Fibroblast of the aortic adventitia (primary cell): ENCODE measurements around the gene AMPD2. TPM values are rescaled to one million over a fixed set of nuclear protein-coding genes. Genes with fewer than 3 reads are reported as not detected.

Source experiments
- DNase-seq: peaks from one replicate; pipeline ENCODE4 v3.0.0-alpha.2; 2010; ENCODE audit warnings: low read depth
- H3K4me3 ChIP-seq: 2 replicates; pipeline ENCODE4 v1.5.1; 2011; ENCODE audit warnings: low read depth, mild to moderate bottlenecking, control low read depth, low read length, moderate library complexity
- total RNA-seq: library from RNA; depleted of rRNA; stranded (reverse); fragments of >200 nt; gene quantifications from 2 replicates; pipeline ENCODE4 v1.2.3, GENCODE V29; 2012; ENCODE audit warnings: low replicate concordance
- TF ChIP-seq, protein P1 (sequence below): IDR thresholded peaks from 2 replicates; pipeline ENCODE4 v1.5.1; 2011; ENCODE audit warnings: mild to moderate bottlenecking, low read length, control low read depth, inconsistent platforms; ENCODE audit not compliant: insufficient read depth

The AMPD2 gene
- total RNA-seq, 1 donor = 67.2 TPM

DNA sequence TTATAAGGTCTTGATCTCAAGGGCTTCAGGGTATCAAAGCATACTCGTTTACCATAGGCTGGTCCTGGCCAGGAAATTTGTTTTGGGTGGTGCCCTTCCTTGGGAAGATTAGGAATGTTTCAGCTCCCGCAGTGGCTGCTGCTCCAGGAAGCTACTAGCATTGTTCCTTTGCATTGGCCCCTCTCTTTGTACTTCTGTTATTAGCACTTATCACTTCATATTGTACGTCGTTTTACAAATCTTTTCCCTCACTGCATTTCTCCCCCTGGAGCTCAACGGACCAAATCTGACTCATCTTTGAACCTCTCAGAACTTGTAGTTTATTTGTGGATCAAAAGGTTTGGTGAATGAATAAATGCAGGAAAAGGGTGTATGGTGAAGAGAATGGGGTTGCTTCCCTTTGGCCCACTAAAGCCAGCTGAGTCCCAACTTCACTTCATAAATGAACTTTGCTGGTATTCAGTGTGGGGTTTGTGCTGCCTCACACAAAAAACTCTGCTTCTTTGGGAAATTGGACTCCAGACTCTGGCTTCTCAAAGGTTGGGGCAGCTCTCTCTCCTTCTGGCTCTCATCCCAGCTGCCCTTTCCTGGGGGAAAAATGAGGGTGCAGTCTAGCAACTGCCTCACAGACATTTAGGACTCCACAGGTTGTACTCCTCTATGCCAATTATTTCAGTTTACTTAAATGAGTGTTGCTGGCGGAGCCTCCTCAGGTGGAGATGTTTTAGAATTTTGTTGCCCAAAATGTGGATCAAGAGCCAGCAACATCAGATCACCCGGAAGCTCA lies 6.1 kb upstream of the AMPD2 start:
- peak; percentile 45 for DNase-seq
- H3K4me3 ChIP-seq = no peak overlapping the region
- TF ChIP-seq, protein P1, sequence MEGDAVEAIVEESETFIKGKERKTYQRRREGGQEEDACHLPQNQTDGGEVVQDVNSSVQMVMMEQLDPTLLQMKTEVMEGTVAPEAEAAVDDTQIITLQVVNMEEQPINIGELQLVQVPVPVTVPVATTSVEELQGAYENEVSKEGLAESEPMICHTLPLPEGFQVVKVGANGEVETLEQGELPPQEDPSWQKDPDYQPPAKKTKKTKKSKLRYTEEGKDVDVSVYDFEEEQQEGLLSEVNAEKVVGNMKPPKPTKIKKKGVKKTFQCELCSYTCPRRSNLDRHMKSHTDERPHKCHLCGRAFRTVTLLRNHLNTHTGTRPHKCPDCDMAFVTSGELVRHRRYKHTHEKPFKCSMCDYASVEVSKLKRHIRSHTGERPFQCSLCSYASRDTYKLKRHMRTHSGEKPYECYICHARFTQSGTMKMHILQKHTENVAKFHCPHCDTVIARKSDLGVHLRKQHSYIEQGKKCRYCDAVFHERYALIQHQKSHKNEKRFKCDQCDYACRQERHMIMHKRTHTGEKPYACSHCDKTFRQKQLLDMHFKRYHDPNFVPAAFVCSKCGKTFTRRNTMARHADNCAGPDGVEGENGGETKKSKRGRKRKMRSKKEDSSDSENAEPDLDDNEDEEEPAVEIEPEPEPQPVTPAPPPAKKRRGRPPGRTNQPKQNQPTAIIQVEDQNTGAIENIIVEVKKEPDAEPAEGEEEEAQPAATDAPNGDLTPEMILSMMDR = no peak

DNA sequence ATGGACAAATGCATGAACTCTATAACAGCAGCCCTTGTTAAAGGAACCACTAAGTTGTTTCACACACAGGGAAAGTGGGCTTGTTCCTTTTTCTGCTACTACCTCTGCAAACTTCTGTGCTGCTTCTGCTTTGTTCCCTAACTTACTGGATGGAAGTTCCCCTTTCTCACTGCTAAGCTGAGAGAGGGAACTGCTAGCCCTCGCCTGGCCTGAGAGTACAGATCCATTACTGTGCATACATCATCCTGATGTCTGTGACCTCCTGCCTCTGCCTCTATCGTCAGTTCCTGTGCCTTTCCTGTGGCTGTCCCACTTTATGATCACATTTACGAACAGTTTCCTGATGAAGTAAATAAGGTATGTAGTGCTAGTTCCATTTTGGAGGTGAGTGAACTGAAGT lies 3.8 kb upstream of the AMPD2 start:
- DNase-seq = no peak
- TF ChIP-seq, protein P1 = no peak
- H3K4me3 ChIP-seq = no peak overlapping the region

DNA sequence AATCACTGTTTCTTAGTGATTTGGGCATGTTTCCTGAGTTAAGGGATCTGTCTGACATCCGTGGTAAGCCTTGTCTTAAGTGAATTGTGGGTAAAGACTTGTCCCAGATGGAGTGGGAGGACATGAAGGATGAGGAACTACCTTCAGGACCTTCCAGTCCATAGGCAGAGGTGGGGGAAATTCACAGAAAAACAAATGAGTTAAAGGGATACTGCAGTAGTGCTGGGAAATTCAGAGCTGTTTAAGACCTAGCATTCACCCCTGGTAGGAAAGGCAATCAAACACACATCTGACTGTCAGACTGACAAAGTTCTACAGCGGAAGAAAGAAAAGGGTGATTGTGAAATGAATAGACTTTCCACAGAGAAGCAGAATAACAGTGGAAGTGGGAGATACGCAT lies 3.2 kb upstream of the AMPD2 start:
- DNase-seq = no peak
- no peak overlapping the region for H3K4me3 ChIP-seq
- TF ChIP-seq, protein P1 = no peak

DNA sequence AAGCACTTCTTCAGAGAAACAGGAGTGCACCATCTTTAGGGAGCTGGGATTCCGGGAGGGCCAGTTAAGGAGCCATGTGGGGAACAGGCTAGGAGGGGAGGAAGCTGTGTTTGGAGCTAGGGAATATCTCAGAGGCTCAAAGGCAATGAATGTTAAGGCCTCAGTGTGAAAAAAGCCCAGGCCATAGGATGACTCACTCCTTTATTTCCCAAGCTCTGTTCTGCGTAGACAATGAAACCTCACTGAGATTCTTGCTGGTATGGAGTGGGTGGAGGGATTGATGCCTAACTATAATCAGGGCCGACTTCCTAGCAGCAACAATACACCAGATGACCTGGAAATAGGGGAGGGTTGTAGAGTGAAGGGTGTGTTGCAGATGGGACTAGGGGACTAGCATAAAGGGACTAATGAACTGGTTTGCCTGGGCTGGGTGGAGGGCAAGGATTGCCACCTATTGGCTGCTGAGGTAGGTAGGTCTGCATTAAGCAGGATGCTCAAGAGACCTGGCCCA lies 2.3 kb upstream of the AMPD2 start:
- TF ChIP-seq, protein P1 = no peak
- DNase-seq = peak; percentile 94
- no peak overlapping the region for H3K4me3 ChIP-seq

DNA sequence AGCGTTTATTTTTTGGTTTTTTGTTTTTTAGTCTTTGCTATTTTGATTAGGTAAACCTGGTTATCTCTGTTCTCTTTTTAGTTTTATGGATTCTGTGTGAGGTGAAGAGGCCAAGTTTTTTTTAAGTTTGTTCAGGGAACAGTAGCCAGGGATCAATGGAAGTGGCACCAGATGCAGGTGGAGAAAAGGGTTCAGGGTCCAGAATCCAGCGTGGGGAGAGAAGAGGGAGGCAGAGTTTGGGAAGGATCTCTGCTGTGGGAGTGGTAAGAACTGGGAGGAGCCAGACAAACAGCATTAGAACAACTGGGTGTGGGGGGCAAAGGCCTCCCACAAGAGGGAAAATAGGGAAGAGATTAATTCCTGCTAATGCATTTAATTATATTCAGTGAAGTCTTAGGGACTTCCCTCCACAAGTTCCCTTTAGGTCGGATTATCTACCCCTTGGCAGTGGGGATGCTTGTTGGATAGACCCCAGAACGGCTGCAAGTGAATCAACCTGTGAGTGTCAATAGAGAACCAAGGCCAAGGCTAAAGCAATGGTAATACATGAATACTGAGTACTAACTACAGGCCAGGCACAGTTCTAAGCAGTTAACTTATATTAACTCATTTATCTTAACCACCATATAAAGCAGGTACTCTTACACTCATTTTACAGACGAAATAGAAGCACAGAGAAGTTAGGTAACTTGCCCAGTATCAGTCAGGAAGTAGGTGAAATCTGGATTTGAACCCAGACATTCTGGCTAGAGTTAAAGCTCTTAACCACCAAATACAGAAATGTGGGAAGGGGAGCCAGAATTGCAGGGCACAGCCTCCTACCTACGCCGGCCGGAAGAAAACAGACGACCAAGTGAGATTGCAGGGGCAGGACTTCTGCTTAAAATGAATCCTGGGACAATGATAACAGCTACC lies 719 bp upstream of the AMPD2 start:
- TF ChIP-seq, protein P1 = no peak
- DNase-seq = no peak
- H3K4me3 ChIP-seq = peak overlapping the region; percentile 96

DNA sequence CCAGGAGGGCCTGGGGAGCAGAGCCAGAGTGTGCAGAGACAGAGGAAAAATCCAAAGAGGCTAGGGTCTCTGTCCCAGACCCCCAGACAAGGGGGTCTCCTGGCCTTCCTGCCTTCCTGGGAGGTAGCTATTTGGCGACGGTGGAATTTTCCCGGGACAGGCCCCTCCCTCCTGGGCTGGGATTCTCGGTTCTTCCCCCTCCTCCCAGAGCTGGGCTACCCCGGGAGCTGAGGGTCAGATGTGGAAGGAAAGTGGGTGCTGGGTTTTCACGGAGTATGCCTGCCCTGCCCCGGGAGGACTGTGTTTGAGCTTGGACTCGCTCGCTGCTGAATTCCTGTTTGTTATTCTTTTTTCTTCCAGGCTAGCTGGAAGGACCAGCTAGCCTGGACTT lies 759 bp downstream of the AMPD2 start:
- H3K4me3 ChIP-seq = peak overlapping the region; percentile 96
- peak; percentile 64 for DNase-seq
- TF ChIP-seq, protein P1 = no peak
